Heart left ventricle (tissue), 16 donors: ENCODE results near the gene HDHD2. TPM values are rescaled to one million over a fixed set of nuclear protein-coding genes. Genes with fewer than 3 reads are reported as not detected.

ENCODE experiments used
- ATAC-seq, 4 donors: fragments of 200-7000 bp; cut with Tn5 transposase; one replicate each; pipeline ENCODE4 v1.9.1; 2020 to 2022; ENCODE audit warnings: moderate library complexity in 4 of 4, mild to moderate bottlenecking in 3 of 4, moderate number of reproducible peaks in 1 of 4
- DNase-seq, 5 donors: peaks; one replicate each; pipeline ENCODE4 v3.0.0-alpha.2; 2020
- H3K27ac ChIP-seq, 12 donors: fragments of 200-600 bp; sonication (generic) in 4 of 12; one replicate each; pipeline versions ENCODE4 v1.5.0 to v1.8.0; 2016 to 2022; ENCODE audit warnings: mild to moderate bottlenecking in 2 of 12
- H3K27me3 ChIP-seq, 9 donors: fragments of 200-600 bp; sonication (generic) in 2 of 9; one replicate each; pipeline versions ENCODE4 v1.5.1 to v1.8.0; 2016 to 2022; ENCODE audit warnings: mild to moderate bottlenecking in 3 of 9
- H3K36me3 ChIP-seq, 9 donors: fragments of 200-600 bp; sonication (generic) in 2 of 9; one replicate each; pipeline versions ENCODE4 v1.5.0 to v1.8.0; 2018 to 2022; ENCODE audit warnings: mild to moderate bottlenecking in 2 of 9
- H3K4me1 ChIP-seq, 12 donors: fragments of 200-600 bp; sonication (generic) in 4 of 12; one replicate each; pipeline versions ENCODE4 v1.5.0 to v1.8.0; 2016 to 2022; ENCODE audit warnings: mild to moderate bottlenecking in 3 of 12
- H3K4me3 ChIP-seq, 12 donors: fragments of 200-600 bp; sonication (generic) in 4 of 12; one replicate each; pipeline versions ENCODE4 v1.5.0 to v1.8.0; 2017 to 2022; ENCODE audit warnings: mild to moderate bottlenecking in 9 of 12, moderate library complexity in 4 of 12
- H3K9me3 ChIP-seq, 12 donors: fragments of 200-600 bp; sonication (generic) in 4 of 12; one replicate each; pipeline versions ENCODE4 v1.5.0 to v1.8.0; 2016 to 2022; ENCODE audit warnings: mild to moderate bottlenecking in 1 of 12
- POLR2A ChIP-seq, 2 donors: fragments of 450-650 bp; IDR thresholded peaks; one replicate each; pipeline ENCODE4 v1.6.1; 2017; ENCODE audit warnings: antibody characterized with exemption in 2 of 2, mild to moderate bottlenecking in 2 of 2, moderate library complexity in 2 of 2
- WGBS, 4 donors: extraction: QIAGEN DNeasy Blood & Tissue Kit in 2 of 4; methylation state at CpG; one replicate each; pipeline versions ENCODE4 v1.1.5 to v1.1.7; 2013 to 2018; 5-methylcytosine and 5-hydroxymethylcytosine counted together
- intact Hi-C, 10 donors: fragments of 100-400 bp; cut with DNase I; formaldehyde crosslinking; loops; one replicate each; pipeline versions ENCODE4 v1.11.1 to v1.14.2; 2022
- polyA plus RNA-seq, 2 donors: library from polyadenylated mRNA; stranded (reverse); fragments of 200-250 nt; gene quantifications; one replicate each; pipeline ENCODE4 v1.2.3, GENCODE V29; 2013
- total RNA-seq, 9 donors: library from RNA; depleted of rRNA in 2 of 9; stranded (reverse); fragments of >200 nt in 2 of 9; fragmentation: NEBNext Ultra II Directional in 3 of 9; extraction: Animal tissue kit (Norgen Biotek cat#: 25700) in 3 of 9; gene quantifications; one replicate each; pipeline versions ENCODE4 v1.1.0 to v1.2.4, GENCODE V29; 2016 to 2023
- TF ChIP-seq, protein P1 (sequence below), 12 donors: fragments of 200-600 bp; sonication (generic) in 4 of 12; IDR thresholded peaks; one replicate each; pipeline versions ENCODE4 v1.5.0 to v1.8.0; 2018 to 2022; ENCODE audit warnings: antibody characterized with exemption in 12 of 12, mild to moderate bottlenecking in 5 of 12
- donor health status: ischemic (EF 13 %, LVEDD 7.1; RV severe dilation, severe dysfunction).
- donor health status: healthy with polysubstance abuse.
- donor health status: DM: no; HTN: yes; CAD: no.
- donor health status: DM: no; HTN: no; CAD: no.
- donor health status: ischemic (EF 25% LVEDD 6.9; RV normal size, moderate dysfunction).
- donor health status: ischemic (EF 25% LVEDD 5.7; RV mildly dilated, moderate dysfunction).
- donor health status: healthy.
- donor health status: DM: yes; HTN: yes; CAD: no.
- donor health status: ischemic (EF 35%, LVEDD 5.7; RV mildly dilated, moderate dysfunction).
- donor health status: nonischemic (EF 11% LVEDD 7.7; RV severe dilation, severe dysfunction).
- donor health status: DM: yes; HTN: yes; CAD: no.
- donor health status: PGD.
- donor health status: ischemic (EF 29% LVEDD 5.4; RV normal size, mild dysfunction).
- donor health status: nonischemic (EF 23%, LVEDD 6.1; RV moderate dilation, normal function).

The HDHD2 gene
- total and polyA plus RNA-seq, 11 donors: 15.8 to 50.8 (median 38.0) TPM

DNA sequence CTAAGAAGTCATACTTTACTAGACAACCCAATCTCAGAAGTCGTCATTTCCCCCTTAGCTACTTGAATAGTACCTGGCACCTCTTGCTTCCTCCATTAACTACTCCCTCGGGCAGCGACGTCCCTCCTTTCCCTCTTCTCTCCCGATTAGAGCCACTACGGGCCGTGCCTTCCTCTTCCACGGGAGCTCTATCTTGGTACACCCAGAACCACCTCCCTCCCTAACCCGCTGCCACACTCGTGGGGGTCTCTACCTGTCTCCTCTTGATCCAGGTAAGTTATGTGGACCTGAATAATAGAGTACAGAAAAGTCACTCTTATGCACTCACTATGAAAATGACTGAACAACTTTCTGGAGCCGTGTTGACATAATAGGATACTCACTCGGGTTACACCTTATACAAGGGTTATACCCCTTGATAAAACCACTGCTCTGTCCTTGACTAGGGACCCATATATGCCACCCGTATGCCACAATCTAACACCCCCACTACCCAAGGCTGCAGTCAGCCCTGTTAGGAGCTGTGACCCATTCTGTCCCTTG, 595 bp upstream of the HDHD2 start:
- intact Hi-C loops: loop anchor here in 1 of 10 donors (2.0 kb wide), 1 partner anchor 24 kb away; no protein-coding TSS in a partner anchor
- 5 to 10% (median 8%) methylated on average over 13 of the region's 13 CpGs for WGBS, 4 donors
- peaks cover 3 to 40% (median 20%) of the 10 kb centered on the region in 12 donors for H3K4me1 ChIP-seq
- peak; percentile 25 to 43 (median 26) for ATAC-seq
- no peaks in the 10 kb centered on the region for H3K9me3 ChIP-seq
- no peak for TF ChIP-seq POLR2A (IDR thresholded peaks at IDR 0.05)
- TF ChIP-seq, protein P1, sequence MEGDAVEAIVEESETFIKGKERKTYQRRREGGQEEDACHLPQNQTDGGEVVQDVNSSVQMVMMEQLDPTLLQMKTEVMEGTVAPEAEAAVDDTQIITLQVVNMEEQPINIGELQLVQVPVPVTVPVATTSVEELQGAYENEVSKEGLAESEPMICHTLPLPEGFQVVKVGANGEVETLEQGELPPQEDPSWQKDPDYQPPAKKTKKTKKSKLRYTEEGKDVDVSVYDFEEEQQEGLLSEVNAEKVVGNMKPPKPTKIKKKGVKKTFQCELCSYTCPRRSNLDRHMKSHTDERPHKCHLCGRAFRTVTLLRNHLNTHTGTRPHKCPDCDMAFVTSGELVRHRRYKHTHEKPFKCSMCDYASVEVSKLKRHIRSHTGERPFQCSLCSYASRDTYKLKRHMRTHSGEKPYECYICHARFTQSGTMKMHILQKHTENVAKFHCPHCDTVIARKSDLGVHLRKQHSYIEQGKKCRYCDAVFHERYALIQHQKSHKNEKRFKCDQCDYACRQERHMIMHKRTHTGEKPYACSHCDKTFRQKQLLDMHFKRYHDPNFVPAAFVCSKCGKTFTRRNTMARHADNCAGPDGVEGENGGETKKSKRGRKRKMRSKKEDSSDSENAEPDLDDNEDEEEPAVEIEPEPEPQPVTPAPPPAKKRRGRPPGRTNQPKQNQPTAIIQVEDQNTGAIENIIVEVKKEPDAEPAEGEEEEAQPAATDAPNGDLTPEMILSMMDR (IDR thresholded peaks at IDR 0.05): no peak
- peak overlapping the region; percentile 29 to 89 (median 73) for H3K4me3 ChIP-seq
- no peaks in the 10 kb centered on the region for H3K27me3 ChIP-seq
- H3K27ac ChIP-seq: peak overlapping the region; percentile 87 to 98 (median 94)
- H3K36me3 ChIP-seq: peaks cover 0 to 27% (median 20%) of the 10 kb centered on the region in 9 donors
- DNase-seq: peak in 4 of 5 donors; percentile 8 to 33 (median 22)

DNA sequence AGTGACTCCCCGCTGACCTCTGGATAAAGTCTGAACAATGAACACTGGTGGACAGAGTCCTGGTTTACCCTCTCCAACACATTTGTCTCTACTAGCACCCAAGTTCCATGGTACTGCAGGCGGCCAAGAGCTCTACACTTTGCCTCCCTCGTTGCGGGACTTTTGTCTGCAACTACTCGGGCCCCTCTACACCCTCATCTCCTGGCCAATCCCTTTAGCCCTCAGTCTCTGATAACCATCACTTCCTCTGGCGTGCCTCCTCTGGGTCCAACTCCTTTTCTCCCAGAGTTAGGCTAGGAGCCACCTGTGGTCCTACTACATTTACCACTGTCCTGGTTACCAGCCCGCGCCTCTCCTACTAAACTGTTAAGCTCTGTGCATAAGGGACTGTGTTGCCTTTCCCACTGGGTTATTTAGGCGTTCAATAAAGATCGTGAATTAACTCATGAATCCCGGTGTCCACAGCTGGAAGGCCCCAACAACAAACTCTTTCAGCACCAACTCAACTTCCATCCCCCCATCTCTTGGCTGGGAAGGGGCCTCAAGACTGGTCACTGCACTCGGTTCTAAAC, 757 bp downstream of the HDHD2 start:
- no peaks in the 10 kb centered on the region for H3K27me3 ChIP-seq
- 25 to 27% (median 26%) methylated on average over 12 of the region's 12 CpGs for WGBS, 4 donors
- peaks cover 3 to 49% (median 24%) of the 10 kb centered on the region in 12 donors for H3K4me1 ChIP-seq
- TF ChIP-seq, protein P1 (IDR thresholded peaks at IDR 0.05): no peak
- ATAC-seq (peak in 1 of 4 donors; percentile 2), DNase-seq (peak in 2 of 5 donors; percentile 7 to 23)
- no peaks in the 10 kb centered on the region for H3K9me3 ChIP-seq
- intact Hi-C loops: loop anchor here in 1 of 10 donors (2.0 kb wide), 1 partner anchor 25 kb away; no protein-coding TSS in a partner anchor
- peaks cover 0 to 14% (median 12%) of the 10 kb centered on the region in 9 donors for H3K36me3 ChIP-seq
- H3K27ac ChIP-seq: peak overlapping the region; percentile 87 to 98 (median 94)
- peak overlapping the region; percentile 29 to 89 (median 73) for H3K4me3 ChIP-seq

DNA sequence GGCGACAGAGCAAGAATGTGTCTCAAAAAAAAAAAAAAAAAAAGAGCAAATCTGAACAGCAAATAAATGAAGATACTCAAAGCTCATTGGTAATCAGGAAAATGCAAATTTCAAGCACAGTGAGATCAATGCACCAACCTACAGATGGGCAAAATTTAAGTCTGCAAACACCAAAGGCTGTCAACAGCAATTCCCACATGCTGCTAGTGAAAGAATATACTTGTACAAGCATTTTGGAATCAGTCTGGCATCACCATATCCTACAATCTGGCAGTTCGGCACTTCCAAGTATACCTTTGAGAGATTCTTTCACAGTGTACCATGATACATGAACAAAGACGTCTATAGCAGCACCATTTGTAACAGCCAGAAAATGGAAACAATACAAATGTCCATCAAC, 4.1 kb downstream of the HDHD2 start:
- 82 to 87% (median 84%) methylated on average over 3 of the region's 3 CpGs for WGBS, 4 donors

More for the DNA sequence above, 4.1 kb downstream of the HDHD2 start:
- DNase-seq (no peak), ATAC-seq (no peak)
- Histone ChIP-seq H3K4me3 (no peak overlapping the region), H3K4me1 (peaks cover 1 to 54% (median 28%) of the 10 kb centered on the region in 12 donors), H3K9me3 (no peaks in the 10 kb centered on the region), H3K27ac (no peak overlapping the region), H3K27me3 (no peaks in the 10 kb centered on the region), H3K36me3 (no peaks in the 10 kb centered on the region)
- intact Hi-C loops: no loop called here
- TF ChIP-seq POLR2A (IDR thresholded peaks at IDR 0.05): no peak
- TF ChIP-seq, protein P1 (IDR thresholded peaks at IDR 0.05): no peak
